Uterus (tissue), 2 donors: ENCODE measurements around the gene NECTIN2.

Experiments used
- POLR2A ChIP-seq, 2 donors: fragments of 450-650 bp; IDR thresholded peaks; one replicate each; pipeline ENCODE4 v1.6.1; 2016; ENCODE audit warnings: antibody characterized with exemption in 2 of 2, mild to moderate bottlenecking in 1 of 2, moderate library complexity in 1 of 2
- TF ChIP-seq, protein P1 (sequence below), 4 experiments: fragments of 200-600 bp in 2 of 4; fragments of 450-650 bp in 2 of 4; sonication (generic) in 2 of 4; IDR thresholded peaks; one replicate each; pipeline ENCODE4 v1.5.1; 2016 to 2019; ENCODE audit warnings: antibody characterized with exemption in 4 of 4, mild to moderate bottlenecking in 2 of 4, moderate library complexity in 1 of 4

DNA sequence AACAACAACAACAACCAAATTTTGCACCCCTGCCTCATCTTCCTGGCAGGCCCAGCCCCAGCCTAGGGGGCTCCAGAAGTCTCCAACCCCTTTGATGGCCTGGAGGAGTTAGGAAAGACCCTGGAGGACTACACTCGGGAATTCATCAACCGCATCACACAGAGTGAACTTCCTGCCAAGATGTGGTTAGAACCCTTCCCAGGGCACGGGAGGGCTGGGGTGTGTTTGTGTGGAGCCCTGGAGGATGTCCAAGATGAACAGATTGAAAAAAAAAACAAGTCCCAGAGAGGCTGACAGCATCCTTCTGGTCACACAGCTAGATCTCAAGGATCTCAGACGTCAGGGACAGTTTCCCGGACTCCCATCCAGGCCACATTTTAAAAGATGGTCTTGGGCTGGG, 81.6 kb downstream of the NECTIN2 start:
- TF ChIP-seq, protein P1, sequence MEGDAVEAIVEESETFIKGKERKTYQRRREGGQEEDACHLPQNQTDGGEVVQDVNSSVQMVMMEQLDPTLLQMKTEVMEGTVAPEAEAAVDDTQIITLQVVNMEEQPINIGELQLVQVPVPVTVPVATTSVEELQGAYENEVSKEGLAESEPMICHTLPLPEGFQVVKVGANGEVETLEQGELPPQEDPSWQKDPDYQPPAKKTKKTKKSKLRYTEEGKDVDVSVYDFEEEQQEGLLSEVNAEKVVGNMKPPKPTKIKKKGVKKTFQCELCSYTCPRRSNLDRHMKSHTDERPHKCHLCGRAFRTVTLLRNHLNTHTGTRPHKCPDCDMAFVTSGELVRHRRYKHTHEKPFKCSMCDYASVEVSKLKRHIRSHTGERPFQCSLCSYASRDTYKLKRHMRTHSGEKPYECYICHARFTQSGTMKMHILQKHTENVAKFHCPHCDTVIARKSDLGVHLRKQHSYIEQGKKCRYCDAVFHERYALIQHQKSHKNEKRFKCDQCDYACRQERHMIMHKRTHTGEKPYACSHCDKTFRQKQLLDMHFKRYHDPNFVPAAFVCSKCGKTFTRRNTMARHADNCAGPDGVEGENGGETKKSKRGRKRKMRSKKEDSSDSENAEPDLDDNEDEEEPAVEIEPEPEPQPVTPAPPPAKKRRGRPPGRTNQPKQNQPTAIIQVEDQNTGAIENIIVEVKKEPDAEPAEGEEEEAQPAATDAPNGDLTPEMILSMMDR (IDR thresholded peaks at IDR 0.05), result no peak
- no peak for TF ChIP-seq POLR2A (IDR thresholded peaks at IDR 0.05)
